GM23338 (cell line): ENCODE results near the gene MBL2. TPM values are rescaled to one million over a fixed set of nuclear protein-coding genes. Genes with fewer than 3 reads are reported as not detected.

Experiments used
- ATAC-seq: fragments of 200-7000 bp; cut with Tn5 transposase; 3 replicates; pipeline ENCODE4 v1.9.1; 2020
- DNase-seq: peaks from one replicate; pipeline ENCODE4 v3.0.0-alpha.2; 2015; ENCODE audit warnings: low spot score
- H2AFZ ChIP-seq: fragments of 200-600 bp; sonication (generic); 2 replicates; pipeline ENCODE4 v1.8.0; 2016; ENCODE audit warnings: antibody characterized with exemption, mild to moderate bottlenecking, moderate library complexity
- H3F3A ChIP-seq: fragments of 200-600 bp; sonication (generic); replicated peaks from 2 replicates; pipeline ENCODE4 v1.8.0; 2017; ENCODE audit warnings: antibody characterized with exemption, mixed run types, low read depth
- H3K27ac ChIP-seq: fragments of 200-600 bp; sonication (generic); 2 replicates; pipeline ENCODE4 v1.6.1; 2016; ENCODE audit warnings: low read depth
- H3K27me3 ChIP-seq: fragments of 200-600 bp; sonication (generic); 2 replicates; pipeline ENCODE4 v1.8.0; 2016; ENCODE audit warnings: mild to moderate bottlenecking, mixed run types, moderate library complexity; ENCODE audit not compliant: insufficient read depth
- H3K36me3 ChIP-seq: fragments of 200-600 bp; sonication (generic); 2 replicates; pipeline ENCODE4 v1.8.0; 2016; ENCODE audit warnings: mild to moderate bottlenecking; ENCODE audit not compliant: insufficient read depth
- H3K4me1 ChIP-seq: fragments of 200-600 bp; sonication (generic); 2 replicates; pipeline ENCODE4 v1.8.0; 2016; ENCODE audit warnings: mild to moderate bottlenecking, moderate library complexity; ENCODE audit not compliant: insufficient read depth
- H3K4me2 ChIP-seq: fragments of 200-600 bp; sonication (generic); 2 replicates; pipeline ENCODE4 v1.7.1; 2017; ENCODE audit warnings: mixed run types
- H3K4me3 ChIP-seq: fragments of 200-600 bp; sonication (generic); 2 replicates; pipeline ENCODE4 v1.6.1; 2016; ENCODE audit warnings: mixed run types
- H3K79me2 ChIP-seq: fragments of 200-600 bp; sonication (generic); replicated peaks from 2 replicates; pipeline ENCODE4 v1.8.0; 2017; ENCODE audit warnings: mild to moderate bottlenecking; ENCODE audit not compliant: insufficient read depth
- H3K9me2 ChIP-seq: fragments of 200-600 bp; sonication (generic); 2 replicates; pipeline ENCODE4 v1.8.0; 2017; ENCODE audit not compliant: insufficient read depth
- H4K20me1 ChIP-seq: fragments of 200-600 bp; sonication (generic); replicated peaks from 2 replicates; pipeline ENCODE4 v1.8.0; 2017; ENCODE audit warnings: mild to moderate bottlenecking; ENCODE audit not compliant: insufficient read depth
- H3K27ac Mint-ChIP-seq: 2 replicates; pipeline ENCODE4 v1.8.0; 2020; ENCODE audit warnings: inconsistent platforms, mild to moderate bottlenecking, moderate library complexity, mixed read lengths
- H3K27me3 Mint-ChIP-seq: 3 replicates; pipeline ENCODE4 v1.8.0; 2022; ENCODE audit warnings: low read depth, mild to moderate bottlenecking, moderate library complexity, mixed read lengths, inconsistent platforms; ENCODE audit not compliant: insufficient read depth, poor library complexity
- H3K36me3 Mint-ChIP-seq: 3 replicates; pipeline ENCODE4 v1.8.0; 2021; ENCODE audit warnings: low read depth, mild to moderate bottlenecking, inconsistent platforms, moderate library complexity, mixed read lengths
- H3K4me1 Mint-ChIP-seq: 3 replicates; pipeline ENCODE4 v1.8.0; 2020; ENCODE audit warnings: mild to moderate bottlenecking, inconsistent platforms, mixed read lengths
- H3K4me3 Mint-ChIP-seq: 3 replicates; pipeline ENCODE4 v1.8.0; 2021; ENCODE audit warnings: moderate library complexity, mild to moderate bottlenecking, inconsistent platforms, mixed read lengths
- H3K9me3 Mint-ChIP-seq: 3 replicates; pipeline ENCODE4 v1.8.0; 2020; ENCODE audit warnings: moderate library complexity, mild to moderate bottlenecking, inconsistent platforms, mixed read lengths
- CREB1 ChIP-seq: fragments of 250-450 bp; sonication (Bioruptor Pico); IDR thresholded peaks from 2 replicates; pipeline ENCODE4 v1.5.0; 2020; ENCODE audit warnings: low read depth, mild to moderate bottlenecking, moderate library complexity
- EZH2 ChIP-seq: fragments of 200-600 bp; sonication (generic); IDR thresholded peaks from one replicate; pipeline ENCODE4 v1.8.0; 2017; ENCODE audit warnings: antibody characterized with exemption, mild to moderate bottlenecking, low read depth; ENCODE audit not compliant: unreplicated experiment
- EZH2phosphoT487 ChIP-seq: fragments of 200-600 bp; sonication (generic); IDR thresholded peaks from one replicate; pipeline ENCODE4 v1.8.1; 2018; ENCODE audit warnings: antibody characterized with exemption; ENCODE audit not compliant: unreplicated experiment
- JUNB ChIP-seq: IDR thresholded peaks from one replicate; pipeline ENCODE4 v1.6.1; 2016; ENCODE audit warnings: antibody characterized with exemption; ENCODE audit not compliant: unreplicated experiment
- NANOG ChIP-seq: IDR thresholded peaks from 2 replicates; pipeline ENCODE4 v1.6.1; 2016; ENCODE audit warnings: antibody characterized with exemption, borderline replicate concordance
- ZNF114 ChIP-seq: fragments of 250-450 bp; sonication (Bioruptor Pico); IDR thresholded peaks from 2 replicates; pipeline ENCODE4 v1.5.0; 2020; ENCODE audit warnings: mild to moderate bottlenecking, moderate library complexity
- polyA plus RNA-seq: library from polyadenylated mRNA; unstranded; fragments of >200 nt; fragmentation: Nextera tagmentation; extraction: Ambion mirVana; gene quantifications from 2 replicates; pipeline ENCODE4 v1.2.1, GENCODE V29; 2016
- total RNA-seq: library from RNA; depleted of rRNA; stranded (reverse); fragments of >200 nt; shearing (Covaris generic); gene quantifications from 2 replicates; pipeline ENCODE4 v1.2.3, GENCODE V29; 2014
- TF ChIP-seq, protein P1 (sequence below), 2 experiments: fragments of 200-600 bp in 1 of 2; sonication (generic) in 1 of 2; conservative IDR thresholded peaks; 2 replicates each; pipeline versions ENCODE4 v1.5.1 to v1.6.1; 2016 to 2017; ENCODE audit warnings: antibody characterized with exemption in 2 of 2, low read depth in 2 of 2, mild to moderate bottlenecking in 2 of 2, moderate library complexity in 1 of 2
- TF ChIP-seq, protein P2 (sequence below): IDR thresholded peaks from 2 replicates; pipeline ENCODE4 v1.6.1; 2016; ENCODE audit warnings: antibody characterized with exemption

MBL2 gene
- total and polyA plus RNA-seq, 2 experiments from 2014 or later, result not detected

DNA sequence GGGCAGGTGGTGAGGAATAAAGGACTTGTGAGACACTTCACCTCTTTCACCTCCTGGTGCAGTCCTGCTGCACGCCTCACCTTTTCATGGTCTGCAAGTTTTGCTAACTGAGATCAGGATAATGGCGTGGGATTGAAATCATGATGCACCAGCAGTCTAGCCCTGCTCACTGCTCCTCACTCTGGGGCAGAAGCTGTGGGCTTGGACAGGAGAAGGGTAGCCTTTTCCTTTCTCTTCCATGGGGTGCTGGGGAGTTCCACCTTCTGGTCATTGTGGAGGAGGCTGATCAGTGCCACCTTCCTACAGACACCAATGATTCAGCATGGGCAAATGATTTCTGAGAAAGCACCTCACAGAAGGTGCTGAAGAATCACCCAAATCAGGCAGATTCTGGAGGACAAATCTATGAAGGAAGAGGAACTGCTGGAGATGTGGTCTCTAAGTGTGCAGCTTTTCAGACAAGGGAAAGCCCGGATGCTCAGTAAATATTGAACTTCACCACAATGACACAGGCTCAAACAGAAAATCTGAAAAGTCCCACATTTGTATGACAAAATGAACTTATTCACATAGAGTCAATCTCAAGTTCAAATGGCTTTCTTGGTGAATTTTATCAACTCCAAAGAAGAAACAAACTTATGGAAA, 19.7 kb downstream of the MBL2 start:
- DNase-seq, result no peak
- Histone ChIP-seq H3F3A (no peaks in the 10 kb centered on the region), H3K4me3 (no peak overlapping the region), H3K79me2 (no peaks in the 10 kb centered on the region), H3K27me3 (no peaks in the 10 kb centered on the region), H4K20me1 (no peaks in the 10 kb centered on the region), H3K36me3 (no peaks in the 10 kb centered on the region), H3K4me1 (no peaks in the 10 kb centered on the region), H3K9me2 (peaks cover 23% of the 10 kb centered on the region), H2AFZ (no peak overlapping the region), H3K4me2 (no peak overlapping the region), H3K27ac (no peak overlapping the region)
- ATAC-seq, result no peak
- Mint-ChIP-seq H3K4me3 (no peak overlapping the region), H3K4me1 (no peaks in the 10 kb centered on the region), H3K27ac (no peak overlapping the region), H3K27me3 (no peaks in the 10 kb centered on the region), H3K9me3 (peaks cover 11% of the 10 kb centered on the region; the same call in 2 of the 3 replicates), H3K36me3 (no peaks in the 10 kb centered on the region)
- TF ChIP-seq, protein P1, sequence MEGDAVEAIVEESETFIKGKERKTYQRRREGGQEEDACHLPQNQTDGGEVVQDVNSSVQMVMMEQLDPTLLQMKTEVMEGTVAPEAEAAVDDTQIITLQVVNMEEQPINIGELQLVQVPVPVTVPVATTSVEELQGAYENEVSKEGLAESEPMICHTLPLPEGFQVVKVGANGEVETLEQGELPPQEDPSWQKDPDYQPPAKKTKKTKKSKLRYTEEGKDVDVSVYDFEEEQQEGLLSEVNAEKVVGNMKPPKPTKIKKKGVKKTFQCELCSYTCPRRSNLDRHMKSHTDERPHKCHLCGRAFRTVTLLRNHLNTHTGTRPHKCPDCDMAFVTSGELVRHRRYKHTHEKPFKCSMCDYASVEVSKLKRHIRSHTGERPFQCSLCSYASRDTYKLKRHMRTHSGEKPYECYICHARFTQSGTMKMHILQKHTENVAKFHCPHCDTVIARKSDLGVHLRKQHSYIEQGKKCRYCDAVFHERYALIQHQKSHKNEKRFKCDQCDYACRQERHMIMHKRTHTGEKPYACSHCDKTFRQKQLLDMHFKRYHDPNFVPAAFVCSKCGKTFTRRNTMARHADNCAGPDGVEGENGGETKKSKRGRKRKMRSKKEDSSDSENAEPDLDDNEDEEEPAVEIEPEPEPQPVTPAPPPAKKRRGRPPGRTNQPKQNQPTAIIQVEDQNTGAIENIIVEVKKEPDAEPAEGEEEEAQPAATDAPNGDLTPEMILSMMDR (conservative IDR thresholded peaks at IDR 0.05; ENCODE audit: low read depth in 2 of 2), result no peak
- TF ChIP-seq EZH2 (no peak), JUNB (no peak), ZNF114 (no peak), NANOG (no peak)
- TF ChIP-seq, protein P2, sequence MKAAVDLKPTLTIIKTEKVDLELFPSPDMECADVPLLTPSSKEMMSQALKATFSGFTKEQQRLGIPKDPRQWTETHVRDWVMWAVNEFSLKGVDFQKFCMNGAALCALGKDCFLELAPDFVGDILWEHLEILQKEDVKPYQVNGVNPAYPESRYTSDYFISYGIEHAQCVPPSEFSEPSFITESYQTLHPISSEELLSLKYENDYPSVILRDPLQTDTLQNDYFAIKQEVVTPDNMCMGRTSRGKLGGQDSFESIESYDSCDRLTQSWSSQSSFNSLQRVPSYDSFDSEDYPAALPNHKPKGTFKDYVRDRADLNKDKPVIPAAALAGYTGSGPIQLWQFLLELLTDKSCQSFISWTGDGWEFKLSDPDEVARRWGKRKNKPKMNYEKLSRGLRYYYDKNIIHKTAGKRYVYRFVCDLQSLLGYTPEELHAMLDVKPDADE, result no peak

DNA sequence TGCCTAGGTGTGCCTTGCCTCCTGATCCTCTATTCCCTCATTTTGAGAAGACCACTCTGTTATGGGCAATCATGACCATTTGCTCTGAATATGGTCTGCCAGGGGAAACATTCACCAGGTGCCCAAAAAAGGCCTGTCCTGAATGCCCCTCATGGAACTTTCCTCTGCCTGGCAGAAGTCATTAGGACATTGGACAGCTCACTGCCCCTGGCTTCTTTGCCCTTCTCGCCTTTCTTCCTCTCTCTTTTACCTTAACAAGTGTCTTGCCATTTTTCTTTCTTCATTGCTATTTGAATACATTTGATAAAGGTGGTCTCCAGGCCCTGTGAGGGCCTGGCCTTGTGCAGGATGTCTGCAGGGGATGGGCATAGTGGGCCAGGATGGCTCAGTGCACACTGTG, 20.3 kb downstream of the MBL2 start:
- H3K36me3 ChIP-seq, result no peaks in the 10 kb centered on the region
- Mint-ChIP-seq H3K27ac (no peak overlapping the region), H3K9me3 (peaks cover 11% of the 10 kb centered on the region; the same call in 2 of the 3 replicates), H3K4me1 (no peaks in the 10 kb centered on the region), H3K36me3 (no peaks in the 10 kb centered on the region), H3K27me3 (no peaks in the 10 kb centered on the region), H3K4me3 (no peak overlapping the region)
- no peak overlapping the region for H3K27ac ChIP-seq
- H3K4me1 ChIP-seq, result no peaks in the 10 kb centered on the region
- ATAC-seq (no peak), DNase-seq (no peak)
- H3K4me2 ChIP-seq, result no peak overlapping the region
- H3K79me2 ChIP-seq, result no peaks in the 10 kb centered on the region
- H3K9me2 ChIP-seq, result peaks cover 23% of the 10 kb centered on the region
- TF ChIP-seq NANOG (no peak), CREB1 (CRISPR knock-in tag) (no peak), EZH2 (no peak), JUNB (no peak), EZH2phosphoT487 (no peak)
- no peaks in the 10 kb centered on the region for H3K27me3 ChIP-seq
- no peak overlapping the region for H2AFZ ChIP-seq
- H3K4me3 ChIP-seq, result no peak overlapping the region
- no peaks in the 10 kb centered on the region for H4K20me1 ChIP-seq
- no peaks in the 10 kb centered on the region for H3F3A ChIP-seq
